ENCODE measurements around the gene ZBTB8OS.
A peak's percentile ranks its signal among the peaks of the same experiment; 100 is the strongest.
"Not testable (repeated sequence)": the region's sequence is repeated elsewhere in the genome, so short reads cannot be mapped to it uniquely, and the experiment has no call there.

The ZBTB8OS gene

GRCh38 chr1:32650248-32650751 is at the start of gene ZBTB8OS:
Gene ZBTB8OS (minus strand): TSS chr1:32650550. CDS start chr1:32650529, 21 bp downstream.
- DNase-seq (ENCODE audit: low read depth in 2 of 2, low spot score in 1 of 2), result peak; percentile 58 to 78

DNA sequence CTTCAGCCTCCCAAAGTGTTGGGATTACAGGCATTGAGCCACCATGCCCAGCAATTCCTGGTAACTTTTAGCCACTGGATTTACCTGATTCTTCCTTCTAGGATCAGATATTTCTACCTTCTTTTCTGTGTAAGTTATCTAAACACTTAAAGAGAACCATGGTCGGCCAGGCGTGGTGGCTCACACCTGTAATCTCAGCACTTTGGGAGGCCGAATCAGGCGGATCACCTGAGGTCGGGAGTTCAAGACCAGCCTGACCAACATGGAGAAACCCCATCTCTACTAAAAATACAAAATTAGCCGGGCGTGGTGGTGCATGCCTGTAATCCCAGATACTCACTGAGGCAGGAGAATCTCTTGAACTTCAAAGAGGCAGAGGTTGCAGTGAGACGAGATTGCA is 46.6 kb upstream of the ZBTB8OS start:
- DNase-seq (ENCODE audit: low read depth in 2 of 2, low spot score in 1 of 2), result not testable (repeated sequence)

- DNase-seq (ENCODE audit: low read depth in 2 of 2, low spot score in 1 of 2), result no peak
Measured at GRCh38 chr1:32696041-32696440, 45.7 kb upstream of the ZBTB8OS start.

- no peak for DNase-seq (ENCODE audit: low read depth in 2 of 2, low spot score in 1 of 2)
Measured at GRCh38 chr1:32695098-32695904, 45.0 kb upstream of the ZBTB8OS start.

GRCh38 chr1:32693455-32694174 is 43.3 kb upstream of the ZBTB8OS start:
- DNase-seq (ENCODE audit: low read depth in 2 of 2, low spot score in 1 of 2), result no peak

DNA sequence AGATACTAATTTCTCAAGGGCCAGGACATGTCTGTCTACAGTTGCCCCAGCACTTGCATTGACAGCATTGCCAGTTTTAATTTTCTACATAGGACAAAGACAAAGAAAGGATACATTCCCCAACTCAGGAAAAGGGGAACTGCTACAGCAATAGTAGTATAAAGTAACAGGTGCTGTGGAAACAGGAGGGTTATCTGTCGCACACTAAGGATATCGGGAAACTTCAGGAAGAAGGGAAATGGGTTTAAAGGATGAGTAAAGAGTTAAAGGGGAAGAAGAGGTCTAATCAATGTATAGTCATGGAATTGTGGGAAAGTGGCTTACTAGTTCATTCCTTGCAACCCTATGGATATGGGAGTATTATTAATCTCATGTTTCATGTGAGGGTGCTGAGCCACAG is 36.0 kb upstream of the ZBTB8OS start:
- DNase-seq (ENCODE audit: low read depth in 2 of 2, low spot score in 1 of 2), result no peak

DNA sequence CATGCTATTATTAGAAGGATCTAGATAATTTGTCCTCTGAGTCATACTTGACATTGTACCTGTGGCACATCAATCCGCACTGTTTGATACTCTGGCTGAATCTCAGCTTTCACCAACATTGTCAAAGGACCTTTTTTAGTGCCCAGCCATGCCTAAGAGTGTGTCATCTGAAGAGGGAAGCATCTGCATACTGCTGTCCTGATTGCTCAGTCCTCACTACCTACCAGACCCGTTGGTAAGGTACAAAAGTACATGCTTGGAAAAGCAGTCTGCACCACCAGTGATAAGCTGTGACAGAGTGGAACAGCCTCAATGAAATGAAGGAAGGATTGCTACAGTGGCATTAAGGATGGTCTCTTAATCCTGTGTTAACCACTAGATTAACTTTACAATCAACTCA is 35.1 kb upstream of the ZBTB8OS start:
- DNase-seq (ENCODE audit: low read depth in 2 of 2, low spot score in 1 of 2), result no peak

DNA sequence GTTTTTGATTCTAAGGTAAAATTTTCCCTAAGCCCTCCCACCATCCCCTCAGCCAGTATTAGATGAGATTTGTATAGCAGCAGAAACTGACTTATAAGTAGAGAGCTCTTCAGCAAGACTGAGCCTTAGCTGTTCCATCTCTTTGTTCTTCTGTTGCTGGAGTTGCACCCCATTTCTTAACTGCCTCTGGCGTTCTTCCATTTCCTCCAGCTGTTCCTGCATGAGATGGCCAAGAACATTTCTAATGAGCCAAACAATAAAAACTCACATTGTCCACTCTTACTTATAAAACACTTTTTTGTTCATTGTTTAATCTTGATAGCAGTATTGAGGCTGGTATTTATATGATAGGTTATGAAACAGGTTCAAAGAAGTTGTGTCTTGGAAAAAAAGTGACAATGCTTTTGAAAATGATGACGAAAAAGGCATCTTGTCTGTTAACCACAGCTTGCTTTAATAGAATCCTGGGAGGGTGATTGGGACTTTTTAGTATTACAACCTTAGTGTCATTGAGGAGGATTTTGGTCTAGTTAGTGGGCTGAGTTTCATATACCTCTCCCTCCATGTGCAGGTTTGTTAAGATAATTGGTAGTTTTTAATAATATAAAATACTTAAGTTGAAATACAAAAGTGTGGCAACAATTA is 33.9 kb upstream of the ZBTB8OS start:
- no peak for DNase-seq (ENCODE audit: low read depth in 2 of 2, low spot score in 1 of 2)

DNA sequence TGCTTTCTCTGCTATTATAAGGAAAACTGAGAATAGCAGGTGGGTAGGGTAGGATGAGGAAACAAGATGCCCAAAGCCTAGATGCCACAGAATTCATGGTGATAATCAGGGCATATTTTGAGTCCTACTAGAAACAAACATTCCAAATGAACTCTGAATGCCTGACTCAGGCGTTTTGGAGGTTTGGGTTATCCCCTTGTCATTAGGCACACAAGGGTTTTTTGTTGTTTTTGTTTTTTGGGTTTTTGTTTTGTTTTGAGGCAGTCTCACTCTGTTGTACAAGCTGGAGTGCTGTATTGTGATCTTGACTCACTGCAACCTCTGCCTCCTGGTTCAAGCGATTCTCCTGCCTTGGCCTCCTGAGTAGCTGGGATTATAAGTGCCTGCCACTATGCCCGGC is 33.0 kb upstream of the ZBTB8OS start:
- no peak for DNase-seq (ENCODE audit: low read depth in 2 of 2, low spot score in 1 of 2)

GRCh38 chr1:32681999-32682398 is 31.6 kb upstream of the ZBTB8OS start:
- DNase-seq (ENCODE audit: low read depth in 2 of 2, low spot score in 1 of 2), result no peak

GRCh38 chr1:32681509-32681908 is 31.2 kb upstream of the ZBTB8OS start:
- DNase-seq (ENCODE audit: low read depth in 2 of 2, low spot score in 1 of 2), result no peak

- DNase-seq (ENCODE audit: low read depth in 2 of 2, low spot score in 1 of 2), result no peak
Measured at GRCh38 chr1:32680642-32681041, 30.3 kb upstream of the ZBTB8OS start.

GRCh38 chr1:32679993-32680392 is 29.6 kb upstream of the ZBTB8OS start:
- DNase-seq (ENCODE audit: low read depth in 2 of 2, low spot score in 1 of 2), result not testable (repeated sequence)

- no peak for DNase-seq (ENCODE audit: low read depth in 2 of 2, low spot score in 1 of 2)
Measured at GRCh38 chr1:32676945-32677344, 26.6 kb upstream of the ZBTB8OS start.

DNA sequence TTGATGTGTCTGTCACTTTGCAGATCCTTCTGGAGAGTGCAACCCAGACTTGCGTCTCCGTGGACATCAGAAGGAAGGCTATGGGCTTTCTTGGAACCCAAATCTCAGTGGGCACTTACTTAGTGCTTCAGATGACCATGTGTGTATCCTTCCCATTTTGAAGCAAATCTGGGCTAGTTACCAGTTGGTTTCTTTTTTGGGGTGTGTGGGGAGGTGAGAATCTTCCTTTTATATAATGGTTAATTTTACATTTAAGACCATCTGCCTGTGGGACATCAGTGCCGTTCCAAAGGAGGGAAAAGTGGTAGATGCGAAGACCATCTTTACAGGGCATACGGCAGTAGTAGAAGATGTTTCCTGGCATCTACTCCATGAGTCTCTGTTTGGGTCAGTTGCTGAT is 18.4 kb upstream of the ZBTB8OS start:
- not testable (repeated sequence) for DNase-seq (ENCODE audit: low read depth in 2 of 2, low spot score in 1 of 2)

DNA sequence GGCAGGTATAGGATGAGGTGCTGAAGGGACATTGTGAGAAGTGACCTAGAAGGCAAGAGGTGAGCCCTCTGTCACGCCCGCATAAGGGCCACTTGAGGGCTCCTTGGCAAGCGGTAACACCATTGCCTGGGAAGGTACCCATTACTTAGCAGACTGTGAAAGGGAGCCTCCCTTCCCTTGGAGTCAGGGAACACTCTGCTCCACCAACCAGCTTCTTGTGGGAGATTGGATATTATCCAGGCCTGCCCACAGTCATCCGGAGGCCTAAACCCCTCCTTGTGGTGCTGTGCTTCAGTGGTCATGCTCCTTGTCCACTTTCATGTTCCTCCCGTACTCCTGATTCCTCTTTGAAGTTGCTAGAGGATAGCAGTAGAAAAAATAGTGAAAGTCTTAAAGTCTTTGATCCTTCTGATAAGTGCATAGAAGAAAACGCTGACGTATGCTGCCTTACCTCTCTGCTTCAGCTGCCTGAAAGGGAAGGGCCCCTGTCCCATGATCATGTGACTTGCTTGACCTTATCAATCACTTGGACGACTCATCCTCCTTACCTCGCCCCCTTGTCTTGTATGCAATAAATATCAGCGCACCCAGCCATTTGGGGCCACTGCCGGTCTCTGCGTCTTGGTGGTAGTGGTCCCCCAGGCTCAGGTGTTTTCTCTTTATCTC is 16.7 kb upstream of the ZBTB8OS start:
- DNase-seq (ENCODE audit: low read depth in 2 of 2, low spot score in 1 of 2), result no peak

DNA sequence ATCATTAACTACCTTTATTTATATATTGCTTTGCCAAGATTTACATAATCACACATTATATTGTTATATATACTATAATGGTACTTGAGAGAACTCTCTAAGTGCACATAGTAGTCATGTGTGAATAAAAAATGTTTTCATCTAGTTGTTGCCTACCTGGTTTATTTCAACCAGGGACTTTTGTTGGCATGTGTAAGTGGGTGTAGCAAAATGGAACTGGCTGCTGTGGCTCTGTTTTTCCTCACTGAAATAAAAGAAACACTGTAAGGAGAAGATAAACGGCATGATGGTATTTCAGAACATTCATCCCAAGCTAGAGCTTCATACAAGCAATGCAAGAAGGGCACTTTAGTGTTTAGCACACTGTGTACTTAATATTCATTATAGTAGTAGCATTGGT is 15.6 kb upstream of the ZBTB8OS start:
- DNase-seq (ENCODE audit: low read depth in 2 of 2, low spot score in 1 of 2), result no peak

DNA sequence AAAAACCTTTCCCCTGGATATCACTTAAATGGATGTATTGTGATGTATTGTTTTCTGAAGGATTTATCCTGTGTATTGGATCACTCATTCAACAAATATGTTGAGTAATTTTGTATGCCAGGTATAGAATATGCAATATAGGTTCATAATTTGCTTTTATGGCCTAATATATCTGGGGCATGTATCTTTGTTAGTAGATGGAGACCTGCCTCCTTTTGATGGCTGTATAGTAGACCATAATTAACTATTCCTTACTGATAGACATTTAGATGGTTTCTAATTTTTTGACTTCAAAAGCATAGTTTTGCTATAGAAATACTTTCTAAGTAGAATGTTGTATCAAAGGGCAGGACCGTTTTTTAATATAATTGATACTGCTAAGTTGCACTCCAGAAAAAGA is 9.2 kb upstream of the ZBTB8OS start:
- DNase-seq (ENCODE audit: low read depth in 2 of 2, low spot score in 1 of 2), result no peak

GRCh38 chr1:32652244-32652962 is 2.1 kb upstream of the ZBTB8OS start:
- no peak for DNase-seq (ENCODE audit: low read depth in 2 of 2, low spot score in 1 of 2)

GRCh38 chr1:32651461-32652073 is 1.2 kb upstream of the ZBTB8OS start:
- DNase-seq (ENCODE audit: low read depth in 2 of 2, low spot score in 1 of 2), result no peak

Measured in stimulated activated CD8-positive, alpha-beta memory T cell treated with anti-CD3 and anti-CD28 coated beads, Interleukin-4, amount 100 ng/mL, for 1 hour (primary cell).